Pancreas (tissue), 10 donors: ENCODE measurements around the gene ELAVL2. TPM values are rescaled to one million over a fixed set of nuclear protein-coding genes. Genes with fewer than 3 reads are reported as not detected.

Experiments
- ATAC-seq, 4 donors: fragments of 200-7000 bp; cut with Tn5 transposase; one replicate each; pipeline versions ENCODE4 v1.8.0 to v1.9.1; 2020; ENCODE audit warnings: mild to moderate bottlenecking in 4 of 4, moderate library complexity in 4 of 4
- DNase-seq, 6 donors: peaks; one replicate each; pipeline ENCODE4 v3.0.0-alpha.2; 2020
- FAIRE-seq: peaks from 2 replicates; lab custom pipeline; 2012; peaks lifted over from hg19 to GRCh38; lab: Jason Lieb, UNC
- H3K27ac ChIP-seq, 4 donors: fragments of 200-600 bp; sonication (generic); 1 replicate in 3 of 4; 2 replicates in 1 of 4; pipeline versions ENCODE4 v1.5.0 to v1.8.0; 2020
- H3K27me3 ChIP-seq, 4 donors: fragments of 200-600 bp; one replicate each; pipeline ENCODE4 v1.8.0; 2021
- H3K36me3 ChIP-seq, 3 donors: fragments of 200-600 bp; sonication (generic) in 1 of 3; one replicate each; pipeline versions ENCODE4 v1.5.0 to v1.8.0; 2020 to 2021
- H3K4me1 ChIP-seq, 3 donors: fragments of 200-600 bp; one replicate each; pipeline ENCODE4 v1.8.0; 2021
- H3K4me3 ChIP-seq, 4 donors: fragments of 200-600 bp; sonication (generic) in 2 of 4; one replicate each; pipeline versions ENCODE4 v1.5.0 to v1.8.0; 2020 to 2021
- H3K9me3 ChIP-seq, 4 donors: fragments of 200-600 bp; one replicate each; pipeline ENCODE4 v1.8.0; 2021
- CTCF ChIP-seq, 4 donors: fragments of 200-600 bp; sonication (generic) in 3 of 4; IDR thresholded peaks; one replicate each; pipeline versions ENCODE4 v1.5.0 to v1.8.0; 2021; ENCODE audit warnings: antibody characterized with exemption in 4 of 4
- WGBS, 2 donors: extraction: QIAGEN DNeasy Blood & Tissue Kit; methylation state at CpG; one replicate each; pipeline ENCODE4 v1.1.7; 2013; 5-methylcytosine and 5-hydroxymethylcytosine counted together
- intact Hi-C, 3 donors: fragments of 100-400 bp; cut with DNase I; formaldehyde crosslinking; loops; one replicate each; pipeline versions ENCODE4 v1.11.1 to v1.14.2; 2022
- polyA plus RNA-seq, 2 donors: library from polyadenylated mRNA; stranded (reverse); fragments of 200-250 nt; gene quantifications; one replicate each; pipeline ENCODE4 v1.2.3, GENCODE V29; 2013
- total RNA-seq, 6 donors: library from RNA; stranded (reverse); fragmentation: NEBNext Ultra II Directional in 4 of 6; extraction: Animal tissue kit (Norgen Biotek cat#: 25700) in 4 of 6; gene quantifications; one replicate each; pipeline versions ENCODE4 v1.2.1 to v1.2.4, GENCODE V29; 2021 to 2023
- donor health status: healthy with polysubstance abuse.
- donor health status: DM: no; HTN: no; CAD: no; lungs with moderate emphysema.
- donor health status: DM: no; HTN: no; CAD: no.
- donor health status: control.
- donor health status: control.
- donor health status: Bipolar disorder and iron deficiency.
- donor health status: DM: yes; HTN: yes; CAD: no.
- donor health status: DM: no; HTN: no; CAD: no.
- donor health status: DM: no; HTN: no; CAD: no.
- donor health status: DM: yes; HTN: yes; CAD: no.

Gene ELAVL2
- total and polyA plus RNA-seq, 8 donors, result 0.02 to 0.19 (median 0.12) TPM; not detected in 5

DNA sequence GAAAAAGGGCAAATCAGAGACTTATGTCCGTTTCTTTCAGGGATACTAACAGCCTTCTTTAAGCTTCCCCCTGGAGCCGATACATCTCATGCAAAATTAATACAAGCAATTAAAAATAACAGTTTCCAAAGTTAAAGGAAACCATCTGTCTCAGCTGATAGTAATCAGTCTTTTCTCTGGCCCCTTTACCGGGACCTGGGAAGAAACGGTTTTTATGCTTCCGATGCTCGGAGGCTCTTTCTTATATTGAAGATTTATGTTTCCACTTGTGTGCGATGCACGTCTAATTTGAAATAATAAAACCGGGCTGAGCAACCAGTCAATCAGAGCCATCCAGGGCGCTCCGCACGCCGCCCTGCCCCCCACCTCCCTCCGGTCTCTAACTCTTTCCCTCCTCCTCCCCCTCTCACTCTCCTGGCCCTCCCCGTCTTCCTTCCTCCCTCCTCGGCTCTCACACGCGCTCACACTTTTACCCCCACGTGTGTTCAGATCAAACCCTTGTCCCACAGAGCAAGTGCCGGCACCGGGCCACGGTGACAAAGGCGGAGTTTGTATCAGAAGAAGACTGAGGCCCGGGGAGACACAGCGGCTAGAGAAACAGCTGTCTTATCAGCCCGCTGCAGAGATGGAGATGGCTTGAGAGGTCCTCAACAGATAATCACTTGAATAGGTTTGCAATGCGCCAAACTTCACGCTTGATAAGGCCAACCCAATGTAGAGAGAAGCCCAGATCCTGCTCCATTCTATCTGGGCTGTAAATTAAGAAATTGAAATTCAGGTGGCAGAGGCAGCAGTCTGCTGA lies 5.1 kb upstream of the ELAVL2 start:
- no peaks in the 10 kb centered on the region for H3K9me3 ChIP-seq
- H3K4me1 ChIP-seq, result no peaks in the 10 kb centered on the region
- H3K4me3 ChIP-seq, result no peak overlapping the region
- WGBS, 2 donors, result 3% methylated on average over 28 of the region's 28 CpGs
- peak in 1 of 6 donors; percentile 32 for DNase-seq
- ATAC-seq, result no peak
- intact Hi-C loops, result no loop called here
- no peak overlapping the region for H3K27ac ChIP-seq
- no peaks in the 10 kb centered on the region for H3K36me3 ChIP-seq
- no peak for FAIRE-seq
- H3K27me3 ChIP-seq, result peaks cover 5 to 56% (median 17%) of the 10 kb centered on the region in 4 donors
- TF ChIP-seq CTCF (IDR thresholded peaks at IDR 0.05), result no peak

- no peak for DNase-seq
- ATAC-seq, result no peak
- 8 to 16% methylated on average over 5 of the region's 5 CpGs for WGBS, 2 donors
- FAIRE-seq, result no peak
- H3K4me3 ChIP-seq, result no peak overlapping the region
- H3K27me3 ChIP-seq, result peaks cover 5 to 56% (median 17%) of the 10 kb centered on the region in 4 donors
- intact Hi-C loops, result no loop called here
- H3K36me3 ChIP-seq, result no peaks in the 10 kb centered on the region
- no peaks in the 10 kb centered on the region for H3K9me3 ChIP-seq
- no peaks in the 10 kb centered on the region for H3K4me1 ChIP-seq
- no peak for TF ChIP-seq CTCF (IDR thresholded peaks at IDR 0.05)
- H3K27ac ChIP-seq, result no peak overlapping the region
These were observed 4.4 kb upstream of the ELAVL2 start for GRCh38 chr9:23830476-23830805.

DNA sequence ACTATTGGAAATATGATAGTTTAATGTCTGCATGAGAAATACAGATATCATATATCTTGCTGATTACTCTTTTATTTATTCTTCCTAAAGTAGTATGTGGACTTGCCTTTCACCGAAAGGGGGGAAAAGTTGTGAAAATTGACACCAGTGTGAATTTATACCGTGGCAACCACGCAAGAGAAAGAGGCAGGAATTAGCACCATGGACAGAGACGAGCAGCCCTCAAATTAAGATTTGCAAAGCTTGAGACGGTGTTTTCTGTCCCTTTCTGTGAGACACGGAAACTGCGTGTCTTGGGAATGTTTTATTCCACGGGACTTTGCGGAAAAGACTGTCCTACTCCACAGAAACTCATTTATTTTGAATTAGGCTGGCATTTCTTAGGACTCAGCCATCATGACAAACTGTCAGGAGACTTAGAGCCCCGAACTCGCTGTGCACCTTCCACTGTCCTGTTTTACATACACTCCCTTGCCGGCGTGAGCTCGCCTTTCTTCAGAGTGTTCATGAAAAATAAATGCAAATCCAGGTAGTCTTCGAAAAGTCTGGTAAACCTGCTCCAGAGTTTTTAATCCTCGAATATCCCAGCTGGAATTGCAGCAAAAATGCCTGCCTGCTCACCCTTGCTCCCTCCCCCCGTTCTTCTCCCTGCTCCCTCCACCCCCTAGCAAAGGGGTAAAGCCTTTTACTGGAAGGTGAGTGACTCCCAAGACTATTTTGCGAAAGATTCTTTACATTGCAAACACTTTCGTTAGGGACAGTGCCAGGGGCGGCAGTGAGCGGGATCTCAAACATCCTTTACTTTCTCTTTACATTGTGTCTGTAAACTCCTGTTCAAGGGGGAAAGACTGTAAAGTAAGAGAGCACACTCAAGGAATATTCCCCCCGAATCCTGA lies 3.8 kb upstream of the ELAVL2 start:
- Histone ChIP-seq H3K36me3 (no peaks in the 10 kb centered on the region), H3K4me1 (no peaks in the 10 kb centered on the region), H3K4me3 (no peak overlapping the region), H3K27ac (no peak overlapping the region), H3K9me3 (no peaks in the 10 kb centered on the region), H3K27me3 (peaks cover 5 to 58% (median 15%) of the 10 kb centered on the region in 4 donors)
- 3% methylated on average over 22 of the region's 22 CpGs for WGBS, 2 donors
- no peak for TF ChIP-seq CTCF (IDR thresholded peaks at IDR 0.05)
- FAIRE-seq (no peak), ATAC-seq (peak in 1 of 4 donors; percentile 35), DNase-seq (no peak)
- intact Hi-C loops, result no loop called here

DNA sequence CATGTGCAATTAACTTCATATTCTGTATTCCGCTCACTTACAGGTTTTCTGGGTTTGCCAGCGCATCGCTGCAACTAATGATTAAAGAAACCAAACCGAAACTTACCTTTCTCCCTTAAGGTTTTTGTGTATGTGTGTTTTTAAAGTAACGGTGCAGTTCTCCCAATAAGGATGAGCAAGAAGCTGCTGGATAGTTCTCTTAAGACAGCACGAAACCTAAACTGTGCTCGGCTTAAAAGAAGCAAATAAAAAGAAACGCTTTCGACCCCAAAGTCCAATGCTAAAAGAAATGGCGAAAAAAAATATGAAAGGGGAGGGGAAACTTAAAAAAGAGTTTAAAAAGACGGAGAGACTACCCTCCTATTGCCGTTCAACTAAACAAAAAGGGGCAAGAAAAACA lies 340 bp downstream of the ELAVL2 start:
- 2 to 3% methylated on average over 12 of the region's 12 CpGs for WGBS, 2 donors
- Histone ChIP-seq H3K36me3 (no peaks in the 10 kb centered on the region), H3K27me3 (peaks cover 0 to 57% (median 21%) of the 10 kb centered on the region in 4 donors), H3K4me1 (peaks cover 5 to 13% (median 11%) of the 10 kb centered on the region in 3 donors), H3K27ac (no peak overlapping the region), H3K4me3 (peak overlapping the region; percentile 8 to 44 (median 23)), H3K9me3 (no peaks in the 10 kb centered on the region)
- ATAC-seq (no peak), FAIRE-seq (no peak), DNase-seq (no peak)
- TF ChIP-seq CTCF (IDR thresholded peaks at IDR 0.05), result no peak
- intact Hi-C loops, result no loop called here
